ENCODE data around the gene P3H3.

P3H3 gene, protein sequence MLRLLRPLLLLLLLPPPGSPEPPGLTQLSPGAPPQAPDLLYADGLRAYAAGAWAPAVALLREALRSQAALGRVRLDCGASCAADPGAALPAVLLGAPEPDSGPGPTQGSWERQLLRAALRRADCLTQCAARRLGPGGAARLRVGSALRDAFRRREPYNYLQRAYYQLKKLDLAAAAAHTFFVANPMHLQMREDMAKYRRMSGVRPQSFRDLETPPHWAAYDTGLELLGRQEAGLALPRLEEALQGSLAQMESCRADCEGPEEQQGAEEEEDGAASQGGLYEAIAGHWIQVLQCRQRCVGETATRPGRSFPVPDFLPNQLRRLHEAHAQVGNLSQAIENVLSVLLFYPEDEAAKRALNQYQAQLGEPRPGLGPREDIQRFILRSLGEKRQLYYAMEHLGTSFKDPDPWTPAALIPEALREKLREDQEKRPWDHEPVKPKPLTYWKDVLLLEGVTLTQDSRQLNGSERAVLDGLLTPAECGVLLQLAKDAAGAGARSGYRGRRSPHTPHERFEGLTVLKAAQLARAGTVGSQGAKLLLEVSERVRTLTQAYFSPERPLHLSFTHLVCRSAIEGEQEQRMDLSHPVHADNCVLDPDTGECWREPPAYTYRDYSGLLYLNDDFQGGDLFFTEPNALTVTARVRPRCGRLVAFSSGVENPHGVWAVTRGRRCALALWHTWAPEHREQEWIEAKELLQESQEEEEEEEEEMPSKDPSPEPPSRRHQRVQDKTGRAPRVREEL

DNA sequence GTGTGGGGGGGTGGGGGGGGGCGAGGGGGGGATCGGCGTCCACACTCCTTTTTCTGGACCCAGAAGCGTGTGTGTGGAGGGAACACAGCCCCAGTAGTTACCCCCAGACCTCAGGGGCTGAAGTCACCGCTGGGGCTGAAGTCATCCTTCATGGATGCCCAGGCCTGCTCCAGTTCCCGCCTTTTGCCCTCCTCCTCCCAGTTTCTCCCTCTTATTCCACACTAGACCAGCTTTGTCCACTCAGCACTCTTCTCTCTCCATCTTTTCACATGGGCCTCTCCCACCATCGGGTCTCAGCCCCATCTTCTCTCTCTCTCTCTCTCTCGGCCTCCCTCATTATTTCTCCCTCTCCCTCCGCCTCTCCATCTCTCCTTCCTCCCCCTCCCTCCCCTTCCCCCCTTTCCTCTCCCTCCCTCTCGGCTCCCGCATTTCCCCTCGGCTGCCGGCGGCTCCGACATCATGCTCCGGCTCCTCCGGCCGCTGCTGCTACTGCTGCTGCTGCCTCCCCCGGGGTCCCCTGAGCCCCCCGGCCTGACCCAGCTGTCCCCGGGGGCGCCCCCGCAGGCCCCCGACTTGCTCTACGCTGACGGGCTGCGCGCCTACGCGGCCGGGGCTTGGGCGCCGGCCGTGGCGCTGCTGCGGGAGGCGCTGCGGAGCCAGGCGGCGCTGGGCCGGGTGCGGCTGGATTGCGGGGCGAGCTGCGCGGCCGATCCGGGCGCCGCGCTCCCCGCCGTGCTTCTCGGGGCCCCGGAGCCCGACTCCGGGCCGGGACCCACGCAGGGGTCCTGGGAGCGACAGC, at the start of gene P3H3:
Gene P3H3, plus strand, starts transcription at position 426 of the 799 bp plus-strand sequence. Its CDS starts 34 bp downstream, at position 460.
- peak; percentile 69 for DNase-seq

GRCh38 chr12:6778574-6779550, 49.3 kb upstream of the P3H3 start:
- peak; percentile 98 for DNase-seq

- DNase-seq = no peak
These were observed 48.3 kb upstream of the P3H3 start for GRCh38 chr12:6779708-6780432.

DNA sequence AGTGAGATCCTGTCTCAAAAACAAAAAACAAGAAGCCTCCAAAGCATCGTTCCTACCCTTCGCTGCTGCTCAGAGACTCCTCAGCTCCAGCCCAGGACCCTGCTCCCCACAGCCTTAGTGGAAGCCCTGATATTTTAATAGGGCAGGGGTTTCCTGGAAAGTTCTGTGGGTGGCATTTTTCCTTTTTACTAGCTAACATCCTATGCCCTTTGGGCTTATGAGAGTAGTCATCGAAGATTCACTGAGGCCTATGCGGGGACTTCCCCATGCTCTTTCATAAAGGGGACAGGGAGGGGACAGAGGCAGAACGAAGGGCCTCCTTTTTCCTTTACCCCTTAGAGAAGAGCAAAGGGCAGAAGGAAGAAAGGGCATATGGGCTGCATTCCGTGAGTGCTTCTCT, 47.6 kb upstream of the P3H3 start:
- no peak for DNase-seq

DNA sequence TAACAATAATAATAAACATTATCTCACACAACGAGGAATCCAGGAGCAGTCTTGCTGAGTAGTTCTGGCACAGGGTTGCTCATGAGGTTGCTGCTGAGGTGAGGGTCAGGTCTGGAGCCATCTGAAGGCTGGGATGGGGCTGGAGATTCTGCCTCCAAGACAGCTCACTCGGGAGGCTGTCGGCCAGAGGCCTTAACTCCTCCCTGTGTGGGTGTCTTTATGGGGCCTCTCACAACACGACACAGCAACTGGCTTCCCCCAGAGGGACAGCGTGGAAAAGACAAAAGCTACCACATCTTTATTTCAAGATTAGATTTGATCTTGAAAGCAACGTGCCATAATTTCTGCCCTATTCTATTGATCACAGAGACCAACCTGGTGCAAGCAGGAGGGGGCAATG, 46.1 kb upstream of the P3H3 start:
- DNase-seq = no peak

- no peak for DNase-seq
These were observed 45.2 kb upstream of the P3H3 start for GRCh38 chr12:6782850-6783566.

GRCh38 chr12:6783828-6784227, 44.4 kb upstream of the P3H3 start:
- no peak for DNase-seq

GRCh38 chr12:6784296-6784695, 43.9 kb upstream of the P3H3 start:
- DNase-seq = no peak

- DNase-seq = no peak
These were observed 43.4 kb upstream of the P3H3 start for GRCh38 chr12:6784761-6785160.

GRCh38 chr12:6786416-6787094, 41.7 kb upstream of the P3H3 start:
- DNase-seq = no peak

- no peak for DNase-seq
These were observed 40.9 kb upstream of the P3H3 start for GRCh38 chr12:6787309-6787708.

DNA sequence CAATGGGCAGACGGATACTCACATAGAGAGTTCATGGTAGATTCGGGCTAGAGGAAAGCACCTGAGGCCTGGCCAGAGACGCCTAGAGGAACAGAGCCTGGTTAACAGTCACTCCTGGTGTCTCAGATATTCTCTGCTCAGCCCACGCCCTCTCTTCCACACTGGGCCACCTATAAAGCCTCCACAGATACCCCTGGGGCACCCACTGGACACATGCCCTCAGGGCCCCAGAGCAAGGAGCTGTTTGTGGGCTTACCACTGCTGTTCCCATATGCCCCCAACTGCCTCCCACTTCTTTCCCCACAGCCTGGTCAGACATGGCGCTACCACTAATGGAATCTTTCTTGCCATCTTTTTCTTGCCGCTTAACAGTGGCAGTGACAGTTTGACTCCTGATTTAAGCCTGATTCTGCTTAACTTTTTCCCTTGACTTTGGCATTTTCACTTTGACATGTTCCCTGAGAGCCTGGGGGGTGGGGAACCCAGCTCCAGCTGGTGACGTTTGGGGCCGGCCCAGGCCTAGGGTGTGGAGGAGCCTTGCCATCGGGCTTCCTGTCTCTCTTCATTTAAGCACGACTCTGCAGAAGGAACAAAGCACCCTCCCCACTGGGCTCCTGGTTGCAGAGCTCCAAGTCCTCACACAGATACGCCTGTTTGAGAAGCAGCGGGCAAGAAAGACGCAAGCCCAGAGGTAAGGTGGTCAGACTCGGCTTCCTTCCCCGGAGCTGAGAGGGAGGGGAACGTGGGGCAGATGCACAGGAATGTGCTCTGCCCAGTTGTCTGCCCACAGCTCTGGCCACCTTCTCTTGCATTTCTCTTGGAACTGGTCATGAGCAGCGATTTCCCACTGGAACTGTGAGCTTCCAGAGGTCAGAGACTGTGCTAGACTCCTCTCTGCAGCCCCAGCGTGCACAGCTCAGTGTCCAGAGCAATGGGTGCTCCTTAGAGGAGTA, 39.0 kb upstream of the P3H3 start, which contains the start of gene CD4:
Gene CD4, plus strand, starts transcription at position 557 of the 953 bp plus-strand sequence. CDS start 10,611 bp downstream, outside the sequence.
- DNase-seq = no peak

DNA sequence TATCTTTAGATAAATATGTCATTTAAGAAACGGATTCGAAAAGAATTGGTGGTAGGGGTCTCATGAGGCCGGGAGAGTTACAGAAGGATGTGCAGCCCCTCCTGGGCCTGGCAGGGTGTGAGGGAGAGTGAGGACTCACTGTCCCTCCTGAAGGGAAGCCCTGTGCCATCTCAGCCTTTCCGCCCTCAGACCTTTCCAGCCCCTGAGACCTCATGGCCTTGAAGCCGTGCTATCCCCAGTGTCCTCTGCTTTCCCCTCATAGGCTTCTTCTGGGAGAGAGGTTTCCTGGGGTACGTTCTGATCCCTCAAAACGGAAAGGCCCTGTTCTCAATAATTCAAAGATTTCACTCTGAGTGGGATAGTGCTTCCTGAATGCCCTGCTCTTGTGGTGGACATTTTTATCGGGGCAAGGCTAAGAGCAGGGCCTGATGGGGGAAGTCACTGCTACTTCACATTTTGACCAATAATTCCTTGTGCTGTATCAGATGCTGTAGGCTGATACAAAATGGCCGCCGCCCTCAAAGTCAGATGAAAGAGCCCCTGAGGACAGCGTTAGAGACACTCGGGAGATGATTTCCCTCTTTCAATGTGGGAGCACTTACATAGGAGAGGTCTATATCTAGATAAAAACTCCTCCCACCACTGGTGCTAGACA, 37.6 kb upstream of the P3H3 start:
- no peak for DNase-seq

- no peak for DNase-seq
These were observed 36.2 kb upstream of the P3H3 start for GRCh38 chr12:6791931-6792520.

DNA sequence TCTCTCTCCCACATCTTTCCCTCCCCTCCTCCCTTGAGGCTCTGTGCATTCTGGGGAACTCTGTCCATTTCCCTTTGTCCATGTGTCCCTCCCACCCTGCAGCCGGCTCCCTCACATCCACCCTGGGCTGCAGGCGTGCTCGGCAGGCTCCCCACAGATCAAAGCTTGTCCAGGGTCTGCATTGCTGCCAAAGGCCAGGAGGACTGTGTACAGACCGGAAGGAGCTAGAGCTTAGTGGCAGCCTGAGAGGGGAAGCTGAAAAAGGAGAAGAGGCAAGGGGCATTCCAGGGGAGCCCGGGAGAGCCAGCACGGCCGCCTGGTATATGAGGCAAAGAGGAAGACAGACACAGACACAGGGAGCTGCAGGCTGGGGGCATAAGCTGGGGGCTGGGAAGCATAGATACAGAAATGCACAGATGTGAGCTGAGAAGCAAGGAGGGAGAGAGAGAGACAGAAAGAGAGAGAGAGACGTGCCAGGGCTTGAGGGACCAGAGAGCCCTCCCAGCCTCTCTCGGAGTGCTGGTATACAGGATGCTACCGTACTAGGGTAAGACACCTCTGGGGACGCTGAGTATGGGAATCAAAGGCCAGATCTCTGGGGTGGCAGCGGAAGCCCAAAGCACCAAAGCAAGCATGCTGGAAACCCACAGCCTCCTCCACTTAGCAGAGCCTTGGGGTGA, 35.5 kb upstream of the P3H3 start:
- peak; percentile 74 for DNase-seq

DNA sequence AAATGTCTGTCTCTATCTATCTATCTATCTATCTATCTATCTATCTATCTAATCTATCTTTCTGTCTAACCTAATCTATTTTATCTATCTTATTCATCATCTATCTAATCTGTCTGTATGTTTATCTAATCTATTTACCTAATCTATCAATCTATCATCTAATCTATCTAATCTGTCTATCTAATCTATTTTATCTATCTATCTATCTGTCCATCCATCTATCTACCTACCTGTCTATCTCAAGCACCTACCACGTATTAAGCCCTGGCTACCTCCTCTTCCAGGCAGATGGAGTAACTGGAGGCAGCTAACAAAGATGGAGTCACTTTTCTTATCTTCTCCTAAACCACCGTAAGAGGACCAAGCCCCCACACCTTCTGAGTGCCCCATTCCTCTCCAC, 33.1 kb upstream of the P3H3 start:
- no peak for DNase-seq

DNA sequence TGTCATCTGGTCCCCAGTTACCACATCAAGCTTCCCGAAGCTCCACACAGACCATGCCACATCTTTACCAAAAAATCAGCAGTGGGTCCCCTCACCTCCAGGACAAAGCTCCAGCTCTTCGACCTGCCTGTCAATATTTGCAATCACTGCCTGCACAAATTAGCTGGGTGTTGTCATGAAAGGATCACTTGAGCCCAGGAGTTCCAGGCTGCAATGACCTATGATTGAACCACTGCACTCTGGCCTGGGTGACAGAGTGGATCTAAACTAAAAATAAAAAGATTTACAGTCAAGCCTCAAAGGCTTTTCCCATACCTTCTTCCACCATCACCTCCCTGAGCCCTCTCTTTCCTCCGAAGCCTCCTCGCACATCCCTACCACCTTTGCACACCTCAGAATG, 31.6 kb upstream of the P3H3 start:
- DNase-seq = no peak

Data from retina (tissue), 1 donor.